Measurements from ENCODE around the gene UBE2C.

Gene UBE2C

GRCh38 chr20:45835329-45835765 lies 22.9 kb downstream of the UBE2C start:
- ChIA-PET CTCF (interaction anchor here (1.4 kb wide), 1 partner anchor 12 kb away, joined by 4 read pairs; no protein-coding TSS in a partner anchor), POLR2A (no interaction called here)
- H3K27me3 ChIP-seq (replicated peaks in 2 of 5; ENCODE audit: control insufficient read depth in 4 of 5, insufficient read depth in 5 of 5, low read length in 4 of 5) = peaks cover 0 to 3% (median 0%) of the 10 kb centered on the region in 5 experiments
- no peak overlapping the region for H3K27ac ChIP-seq (ENCODE audit: insufficient read depth in 1 of 2, low read depth in 1 of 2, low read length in 2 of 2, poor library complexity in 1 of 2, severe bottlenecking in 2 of 2)
- 83% methylated on average over 3 of the region's 3 CpGs for WGBS (ENCODE audit: insufficient coverage)
- peaks cover 0 to 3% (median 0%) of the 10 kb centered on the region in 4 experiments for H3K36me3 ChIP-seq (ENCODE audit: control insufficient read depth in 4 of 4, insufficient read depth in 4 of 4, low read length in 3 of 4)
- DNase-seq = peak in 2 of 3 donors; percentile 50 to 59
- peaks cover 3 to 38% (median 22%) of the 10 kb centered on the region in 4 experiments for H3K4me1 ChIP-seq (ENCODE audit: control extremely low read depth in 1 of 4, control insufficient read depth in 4 of 4, insufficient read depth in 4 of 4, low read length in 3 of 4)
- no peak overlapping the region for H3K4me3 ChIP-seq (ENCODE audit: control insufficient read depth in 1 of 7, extremely low read depth in 1 of 7, insufficient read depth in 4 of 7, low read depth in 2 of 7, low read length in 6 of 7)
- H3K9me3 ChIP-seq (ENCODE audit: control extremely low read depth in 1 of 5, control insufficient read depth in 4 of 5, insufficient read depth in 2 of 5, low read depth in 1 of 5, low read length in 4 of 5) = no peaks in the 10 kb centered on the region

GRCh38 chr20:45835825-45836224 lies 23.4 kb downstream of the UBE2C start:
- WGBS (ENCODE audit: insufficient coverage) = 100% methylated on average over 2 of the region's 5 CpGs
- H3K4me3 ChIP-seq (ENCODE audit: control insufficient read depth in 1 of 7, extremely low read depth in 1 of 7, insufficient read depth in 4 of 7, low read depth in 2 of 7, low read length in 6 of 7) = no peak overlapping the region
- H3K4me1 ChIP-seq (ENCODE audit: control extremely low read depth in 1 of 4, control insufficient read depth in 4 of 4, insufficient read depth in 4 of 4, low read length in 3 of 4) = peaks cover 3 to 38% (median 22%) of the 10 kb centered on the region in 4 experiments
- no peaks in the 10 kb centered on the region for H3K9me3 ChIP-seq (ENCODE audit: control extremely low read depth in 1 of 5, control insufficient read depth in 4 of 5, insufficient read depth in 2 of 5, low read depth in 1 of 5, low read length in 4 of 5)
- no peak overlapping the region for H3K27ac ChIP-seq (ENCODE audit: insufficient read depth in 1 of 2, low read depth in 1 of 2, low read length in 2 of 2, poor library complexity in 1 of 2, severe bottlenecking in 2 of 2)
- CTCF ChIA-PET = no interaction called here
- H3K36me3 ChIP-seq (ENCODE audit: control insufficient read depth in 4 of 4, insufficient read depth in 4 of 4, low read length in 3 of 4) = peaks cover 0 to 8% (median 2%) of the 10 kb centered on the region in 4 experiments
- H3K27me3 ChIP-seq (replicated peaks in 2 of 5; ENCODE audit: control insufficient read depth in 4 of 5, insufficient read depth in 5 of 5, low read length in 4 of 5) = peaks cover 0 to 3% (median 0%) of the 10 kb centered on the region in 5 experiments
- no peak for DNase-seq
- POLR2A ChIA-PET = no interaction called here

- ChIA-PET CTCF (interaction anchor here (1.2 to 1.4 kb wide), 2 partner anchors 12 to 125 kb away, joined by 3 to 6 read pairs; no protein-coding TSS in a partner anchor), POLR2A (no interaction called here)
- DNase-seq = peak in 2 of 3 donors; percentile 48 to 68
- no peak overlapping the region for H3K4me3 ChIP-seq (ENCODE audit: control insufficient read depth in 1 of 7, extremely low read depth in 1 of 7, insufficient read depth in 4 of 7, low read depth in 2 of 7, low read length in 6 of 7)
- no peaks in the 10 kb centered on the region for H3K9me3 ChIP-seq (ENCODE audit: control extremely low read depth in 1 of 5, control insufficient read depth in 4 of 5, insufficient read depth in 2 of 5, low read depth in 1 of 5, low read length in 4 of 5)
- H3K36me3 ChIP-seq (ENCODE audit: control insufficient read depth in 4 of 4, insufficient read depth in 4 of 4, low read length in 3 of 4) = peaks cover 0 to 12% (median 5%) of the 10 kb centered on the region in 4 experiments
- 43% methylated on average over 1 of the region's 1 CpG for WGBS (ENCODE audit: insufficient coverage)
- H3K27ac ChIP-seq (ENCODE audit: insufficient read depth in 1 of 2, low read depth in 1 of 2, low read length in 2 of 2, poor library complexity in 1 of 2, severe bottlenecking in 2 of 2) = no peak overlapping the region
- H3K4me1 ChIP-seq (ENCODE audit: control extremely low read depth in 1 of 4, control insufficient read depth in 4 of 4, insufficient read depth in 4 of 4, low read length in 3 of 4) = peaks cover 3 to 38% (median 24%) of the 10 kb centered on the region in 4 experiments
- H3K27me3 ChIP-seq (replicated peaks in 2 of 5; ENCODE audit: control insufficient read depth in 4 of 5, insufficient read depth in 5 of 5, low read length in 4 of 5) = peaks cover 0 to 3% (median 0%) of the 10 kb centered on the region in 5 experiments
Measured at GRCh38 chr20:45836841-45837240, 24.4 kb downstream of the UBE2C start.

GRCh38 chr20:45840700-45841198 lies 28.3 kb downstream of the UBE2C start:
- H3K4me1 ChIP-seq (ENCODE audit: control extremely low read depth in 1 of 4, control insufficient read depth in 4 of 4, insufficient read depth in 4 of 4, low read length in 3 of 4) = peaks cover 3 to 21% (median 14%) of the 10 kb centered on the region in 4 experiments
- H3K36me3 ChIP-seq (ENCODE audit: control insufficient read depth in 4 of 4, insufficient read depth in 4 of 4, low read length in 3 of 4) = peaks cover 11 to 37% (median 27%) of the 10 kb centered on the region in 4 experiments
- no peaks in the 10 kb centered on the region for H3K27me3 ChIP-seq (replicated peaks in 2 of 5; ENCODE audit: control insufficient read depth in 4 of 5, insufficient read depth in 5 of 5, low read length in 4 of 5)
- no peaks in the 10 kb centered on the region for H3K9me3 ChIP-seq (ENCODE audit: control extremely low read depth in 1 of 5, control insufficient read depth in 4 of 5, insufficient read depth in 2 of 5, low read depth in 1 of 5, low read length in 4 of 5)
- no peak overlapping the region for H3K4me3 ChIP-seq (ENCODE audit: control insufficient read depth in 1 of 7, extremely low read depth in 1 of 7, insufficient read depth in 4 of 7, low read depth in 2 of 7, low read length in 6 of 7)
- no peak overlapping the region for H3K27ac ChIP-seq (ENCODE audit: insufficient read depth in 1 of 2, low read depth in 1 of 2, low read length in 2 of 2, poor library complexity in 1 of 2, severe bottlenecking in 2 of 2)
- POLR2A ChIA-PET = no interaction called here
- no peak for DNase-seq
- CTCF ChIA-PET = interaction anchor here (0.9 to 4.0 kb wide), 9 partner anchors 9 to 126 kb away, joined by 3 to 24 read pairs (median 5); partner anchors contain the start of gene TNNC2
- WGBS (ENCODE audit: insufficient coverage) = 98% methylated on average over 25 of the region's 25 CpGs

- no peaks in the 10 kb centered on the region for H3K9me3 ChIP-seq (ENCODE audit: control extremely low read depth in 1 of 5, control insufficient read depth in 4 of 5, insufficient read depth in 2 of 5, low read depth in 1 of 5, low read length in 4 of 5)
- H3K27ac ChIP-seq (ENCODE audit: insufficient read depth in 1 of 2, low read depth in 1 of 2, low read length in 2 of 2, poor library complexity in 1 of 2, severe bottlenecking in 2 of 2) = no peak overlapping the region
- H3K4me3 ChIP-seq (ENCODE audit: control insufficient read depth in 1 of 7, extremely low read depth in 1 of 7, insufficient read depth in 4 of 7, low read depth in 2 of 7, low read length in 6 of 7) = no peak overlapping the region
- peaks cover 11 to 44% (median 31%) of the 10 kb centered on the region in 4 experiments for H3K36me3 ChIP-seq (ENCODE audit: control insufficient read depth in 4 of 4, insufficient read depth in 4 of 4, low read length in 3 of 4)
- CTCF ChIA-PET = interaction anchor here (0.6 to 4.0 kb wide), 9 partner anchors 13 to 858 kb away, joined by 3 to 24 read pairs (median 5); partner anchors contain the start of gene TNNC2
- peaks cover 3 to 20% (median 13%) of the 10 kb centered on the region in 4 experiments for H3K4me1 ChIP-seq (ENCODE audit: control extremely low read depth in 1 of 4, control insufficient read depth in 4 of 4, insufficient read depth in 4 of 4, low read length in 3 of 4)
- no peak for DNase-seq
- no peaks in the 10 kb centered on the region for H3K27me3 ChIP-seq (replicated peaks in 2 of 5; ENCODE audit: control insufficient read depth in 4 of 5, insufficient read depth in 5 of 5, low read length in 4 of 5)
- 98% methylated on average over 7 of the region's 10 CpGs for WGBS (ENCODE audit: insufficient coverage)
- POLR2A ChIA-PET = interaction anchor here (0.6 kb wide), 1 partner anchor 42 kb away, joined by 3 read pairs; no protein-coding TSS in a partner anchor
Measured at GRCh38 chr20:45841407-45842129, 29.1 kb downstream of the UBE2C start.

GRCh38 chr20:45842169-45842812 lies 29.8 kb downstream of the UBE2C start:
- H3K27me3 ChIP-seq (replicated peaks in 2 of 5; ENCODE audit: control insufficient read depth in 4 of 5, insufficient read depth in 5 of 5, low read length in 4 of 5) = no peaks in the 10 kb centered on the region
- ChIA-PET POLR2A (interaction anchor here (0.6 kb wide), 1 partner anchor 43 kb away, joined by 3 read pairs; no protein-coding TSS in a partner anchor), CTCF (interaction anchor here (0.6 to 4.0 kb wide), 8 partner anchors 10 to 859 kb away, joined by 3 to 24 read pairs (median 4); partner anchors contain the start of gene TNNC2)
- peak; percentile 32 to 86 (median 81) for DNase-seq
- peaks cover 12 to 49% (median 33%) of the 10 kb centered on the region in 4 experiments for H3K36me3 ChIP-seq (ENCODE audit: control insufficient read depth in 4 of 4, insufficient read depth in 4 of 4, low read length in 3 of 4)
- peaks cover 3 to 15% (median 10%) of the 10 kb centered on the region in 4 experiments for H3K4me1 ChIP-seq (ENCODE audit: control extremely low read depth in 1 of 4, control insufficient read depth in 4 of 4, insufficient read depth in 4 of 4, low read length in 3 of 4)
- WGBS (ENCODE audit: insufficient coverage) = 3% methylated on average over 5 of the region's 5 CpGs
- peak overlapping the region; percentile 37 to 54 for H3K27ac ChIP-seq (ENCODE audit: insufficient read depth in 1 of 2, low read depth in 1 of 2, low read length in 2 of 2, poor library complexity in 1 of 2, severe bottlenecking in 2 of 2)
- H3K4me3 ChIP-seq (ENCODE audit: control insufficient read depth in 1 of 7, extremely low read depth in 1 of 7, insufficient read depth in 4 of 7, low read depth in 2 of 7, low read length in 6 of 7) = no peak overlapping the region
- no peaks in the 10 kb centered on the region for H3K9me3 ChIP-seq (ENCODE audit: control extremely low read depth in 1 of 5, control insufficient read depth in 4 of 5, insufficient read depth in 2 of 5, low read depth in 1 of 5, low read length in 4 of 5)
